ENCODE measurements around the gene C9orf50.

C9orf50 gene

DNA sequence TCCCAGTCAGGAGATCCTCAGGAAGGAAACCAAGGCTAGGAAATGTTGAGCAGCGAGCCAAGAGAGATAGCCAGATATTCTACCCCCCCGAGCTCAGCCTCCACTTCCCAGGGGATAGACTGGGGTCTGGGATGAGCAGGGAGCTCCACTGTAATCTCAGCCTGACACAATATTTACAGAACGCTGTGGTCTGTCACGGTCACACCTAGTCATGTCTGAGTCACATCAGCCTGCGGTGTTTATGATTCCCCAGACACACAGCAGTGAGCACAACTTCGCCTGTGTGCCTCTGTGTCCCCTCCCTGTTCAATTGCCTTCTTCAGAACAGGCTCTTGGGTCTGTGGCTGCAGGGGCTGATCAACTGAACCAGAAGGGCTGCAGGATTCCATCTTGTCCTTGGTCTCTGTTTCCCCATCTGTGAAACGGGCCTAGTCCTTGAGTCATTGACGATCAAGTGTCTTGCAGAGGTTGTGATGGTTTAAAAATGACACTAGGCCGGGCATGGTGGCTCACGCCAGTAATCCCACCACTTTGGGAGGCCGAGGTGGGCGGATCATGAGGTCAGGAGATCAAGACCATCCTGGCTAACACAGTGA, 36.0 kb upstream of the C9orf50 start:
- TF ChIP-seq, protein P1, sequence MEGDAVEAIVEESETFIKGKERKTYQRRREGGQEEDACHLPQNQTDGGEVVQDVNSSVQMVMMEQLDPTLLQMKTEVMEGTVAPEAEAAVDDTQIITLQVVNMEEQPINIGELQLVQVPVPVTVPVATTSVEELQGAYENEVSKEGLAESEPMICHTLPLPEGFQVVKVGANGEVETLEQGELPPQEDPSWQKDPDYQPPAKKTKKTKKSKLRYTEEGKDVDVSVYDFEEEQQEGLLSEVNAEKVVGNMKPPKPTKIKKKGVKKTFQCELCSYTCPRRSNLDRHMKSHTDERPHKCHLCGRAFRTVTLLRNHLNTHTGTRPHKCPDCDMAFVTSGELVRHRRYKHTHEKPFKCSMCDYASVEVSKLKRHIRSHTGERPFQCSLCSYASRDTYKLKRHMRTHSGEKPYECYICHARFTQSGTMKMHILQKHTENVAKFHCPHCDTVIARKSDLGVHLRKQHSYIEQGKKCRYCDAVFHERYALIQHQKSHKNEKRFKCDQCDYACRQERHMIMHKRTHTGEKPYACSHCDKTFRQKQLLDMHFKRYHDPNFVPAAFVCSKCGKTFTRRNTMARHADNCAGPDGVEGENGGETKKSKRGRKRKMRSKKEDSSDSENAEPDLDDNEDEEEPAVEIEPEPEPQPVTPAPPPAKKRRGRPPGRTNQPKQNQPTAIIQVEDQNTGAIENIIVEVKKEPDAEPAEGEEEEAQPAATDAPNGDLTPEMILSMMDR (IDR thresholded peaks at IDR 0.05; ENCODE audit: insufficient read depth, low read length, poor library complexity, severe bottlenecking), result no peak
- Histone ChIP-seq H3K4me3 (replicated peaks; ENCODE audit: low read depth, low read length) (no peak overlapping the region), H3K36me3 (ENCODE audit: control insufficient read depth, insufficient read depth, low read length) (no peaks in the 10 kb centered on the region), H3K27me3 (replicated peaks; ENCODE audit: control insufficient read depth, insufficient read depth, low read length) (no peaks in the 10 kb centered on the region)
- no peak for DNase-seq (ENCODE audit: extremely low read depth, insufficient read length)

DNA sequence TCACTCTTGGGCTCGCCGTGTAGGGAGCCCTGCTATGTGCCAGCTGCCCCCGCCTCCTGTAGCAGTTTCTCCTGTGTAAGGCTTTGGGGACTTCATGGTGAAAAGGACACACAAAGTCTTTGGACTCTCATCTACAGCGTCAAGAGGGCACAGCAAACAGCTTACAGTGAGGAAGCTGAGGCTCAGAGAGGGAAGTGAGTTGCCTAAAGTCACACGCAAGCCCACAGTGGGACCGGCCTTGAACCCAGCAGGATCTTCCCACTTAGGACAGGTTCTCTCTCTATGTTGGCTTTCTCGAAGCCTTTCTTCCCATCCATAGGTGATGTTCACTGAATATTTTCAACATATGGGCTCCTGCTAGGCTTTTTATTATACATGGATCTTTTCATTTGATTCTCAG, 34.8 kb upstream of the C9orf50 start:
- TF ChIP-seq, protein P1 (IDR thresholded peaks at IDR 0.05; ENCODE audit: insufficient read depth, low read length, poor library complexity, severe bottlenecking), result no peak
- H3K27me3 ChIP-seq (replicated peaks; ENCODE audit: control insufficient read depth, insufficient read depth, low read length), result no peaks in the 10 kb centered on the region
- no peaks in the 10 kb centered on the region for H3K36me3 ChIP-seq (ENCODE audit: control insufficient read depth, insufficient read depth, low read length)
- no peak overlapping the region for H3K4me3 ChIP-seq (replicated peaks; ENCODE audit: low read depth, low read length)
- DNase-seq (ENCODE audit: extremely low read depth, insufficient read length), result no peak

GRCh38 chr9:129655154-129655553, 34.3 kb upstream of the C9orf50 start:
- H3K4me3 ChIP-seq (replicated peaks; ENCODE audit: low read depth, low read length), result no peak overlapping the region
- no peak for DNase-seq (ENCODE audit: extremely low read depth, insufficient read length)
- TF ChIP-seq, protein P1 (IDR thresholded peaks at IDR 0.05; ENCODE audit: insufficient read depth, low read length, poor library complexity, severe bottlenecking), result no peak
- H3K27me3 ChIP-seq (replicated peaks; ENCODE audit: control insufficient read depth, insufficient read depth, low read length), result no peaks in the 10 kb centered on the region
- no peaks in the 10 kb centered on the region for H3K36me3 ChIP-seq (ENCODE audit: control insufficient read depth, insufficient read depth, low read length)

DNA sequence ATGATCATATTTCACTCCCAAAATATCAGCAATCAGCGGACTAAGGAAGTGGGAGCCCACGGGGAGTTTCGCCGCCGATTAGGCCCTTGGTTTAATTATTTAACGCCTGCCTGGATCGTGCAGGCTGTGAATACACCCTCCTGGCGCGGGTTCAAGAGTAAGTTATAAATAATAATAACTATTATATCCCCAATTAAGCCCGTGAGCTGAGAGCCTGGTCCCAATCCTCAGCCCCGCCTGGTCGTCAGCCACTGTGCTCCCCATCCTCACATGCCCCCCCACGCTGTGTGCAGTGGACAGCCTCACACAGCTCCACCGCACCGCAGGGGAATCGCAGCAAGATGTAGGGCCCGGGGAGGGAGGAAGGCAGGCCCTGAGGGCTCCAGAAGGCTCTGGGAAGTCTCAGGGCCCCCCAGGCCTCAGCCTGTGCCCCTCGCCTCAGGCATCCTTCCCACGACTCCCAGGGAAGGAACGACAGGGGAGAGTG, 33.7 kb upstream of the C9orf50 start:
- TF ChIP-seq, protein P1 (IDR thresholded peaks at IDR 0.05; ENCODE audit: insufficient read depth, low read length, poor library complexity, severe bottlenecking), result no peak
- Histone ChIP-seq H3K27me3 (replicated peaks; ENCODE audit: control insufficient read depth, insufficient read depth, low read length) (no peaks in the 10 kb centered on the region), H3K36me3 (ENCODE audit: control insufficient read depth, insufficient read depth, low read length) (no peaks in the 10 kb centered on the region), H3K4me3 (replicated peaks; ENCODE audit: low read depth, low read length) (no peak overlapping the region)
- DNase-seq (ENCODE audit: extremely low read depth, insufficient read length), result no peak

DNA sequence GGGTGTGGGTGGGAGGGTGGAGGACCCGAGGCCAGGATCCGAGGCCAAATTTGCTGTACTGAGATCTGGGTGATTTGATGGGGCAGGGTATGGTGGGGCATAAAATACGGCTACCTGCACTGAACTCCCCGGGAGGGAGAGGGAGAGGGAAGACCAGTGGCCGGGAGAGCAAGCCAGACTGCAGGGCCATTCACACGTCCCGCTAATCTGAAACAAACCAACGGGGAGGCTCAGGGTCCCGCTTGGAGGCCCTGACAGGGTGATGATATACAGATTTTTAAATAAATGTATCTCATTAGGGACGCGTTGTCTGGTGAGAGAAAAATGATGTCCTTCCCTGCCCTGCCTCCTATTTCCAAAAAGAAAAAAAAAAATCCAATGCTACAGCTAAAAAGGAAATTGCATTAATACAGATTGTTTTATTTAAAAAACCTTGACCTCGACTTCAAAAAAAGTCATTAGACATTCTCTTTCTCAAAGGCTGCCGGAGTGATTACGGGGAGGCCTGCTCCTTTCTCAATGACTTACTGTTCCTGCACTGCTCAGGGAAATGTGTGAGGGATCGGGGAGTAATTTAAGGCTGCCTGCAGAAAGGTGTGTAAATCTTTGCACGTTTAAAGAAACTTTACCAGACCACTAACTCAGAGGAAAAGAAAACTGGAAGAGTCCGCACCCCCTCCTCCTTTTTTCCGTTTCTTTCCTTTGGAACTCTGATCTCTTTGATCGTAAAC, 33.1 kb upstream of the C9orf50 start:
- Histone ChIP-seq H3K27me3 (replicated peaks; ENCODE audit: control insufficient read depth, insufficient read depth, low read length) (no peaks in the 10 kb centered on the region), H3K36me3 (ENCODE audit: control insufficient read depth, insufficient read depth, low read length) (no peaks in the 10 kb centered on the region), H3K4me3 (replicated peaks; ENCODE audit: low read depth, low read length) (no peak overlapping the region)
- TF ChIP-seq, protein P1 (IDR thresholded peaks at IDR 0.05; ENCODE audit: insufficient read depth, low read length, poor library complexity, severe bottlenecking), result no peak
- DNase-seq (ENCODE audit: extremely low read depth, insufficient read length), result no peak
